GM19438 (cell line): ENCODE data around the gene AGBL1.
"Not testable (repeated sequence)": the region's sequence is repeated elsewhere in the genome, so short reads cannot be mapped to it uniquely, and the experiment has no call there.

ENCODE experiments used
- ATAC-seq: cut with Tn5 transposase; IDR thresholded peaks from one replicate; pipeline ENCODE4 v1.9.1; 2021; ENCODE audit warnings: low read depth; ENCODE audit not compliant: unreplicated experiment

AGBL1 gene

GRCh38 chr15:86082619-86083380, 3.1 kb downstream of the AGBL1 start:
- no peak for ATAC-seq

GRCh38 chr15:86087808-86088207, 8.1 kb downstream of the AGBL1 start:
- ATAC-seq, result no peak

- no peak for ATAC-seq
Observed at GRCh38 chr15:86089422-86089821, 9.8 kb downstream of the AGBL1 start.

- ATAC-seq, result no peak
Observed at GRCh38 chr15:86101818-86102217, 22.1 kb downstream of the AGBL1 start.

- no peak for ATAC-seq
Observed at GRCh38 chr15:86103825-86104224, 24.2 kb downstream of the AGBL1 start.

- ATAC-seq, result no peak
Observed at GRCh38 chr15:86106306-86106705, 26.6 kb downstream of the AGBL1 start.

- no peak for ATAC-seq
Observed at GRCh38 chr15:86115145-86115801, 35.6 kb downstream of the AGBL1 start.

- no peak for ATAC-seq
Observed at GRCh38 chr15:86121568-86122225, 42.0 kb downstream of the AGBL1 start.

GRCh38 chr15:86122691-86123391, 43.2 kb downstream of the AGBL1 start:
- ATAC-seq, result not testable (repeated sequence)

GRCh38 chr15:86125775-86126174, 46.1 kb downstream of the AGBL1 start:
- ATAC-seq, result no peak

GRCh38 chr15:86127547-86127946, 47.9 kb downstream of the AGBL1 start:
- ATAC-seq, result no peak

GRCh38 chr15:86135041-86135440, 55.4 kb downstream of the AGBL1 start:
- no peak for ATAC-seq

GRCh38 chr15:86136861-86137260, 57.2 kb downstream of the AGBL1 start:
- no peak for ATAC-seq

- ATAC-seq, result no peak
Observed at GRCh38 chr15:86138798-86139197, 59.1 kb downstream of the AGBL1 start.

GRCh38 chr15:86139828-86140227, 60.2 kb downstream of the AGBL1 start:
- ATAC-seq, result no peak

- no peak for ATAC-seq
Observed at GRCh38 chr15:86154705-86155104, 75.0 kb downstream of the AGBL1 start.

GRCh38 chr15:86155551-86155950, 75.9 kb downstream of the AGBL1 start:
- no peak for ATAC-seq

- no peak for ATAC-seq
Observed at GRCh38 chr15:86157606-86158293, 78.1 kb downstream of the AGBL1 start.

GRCh38 chr15:86159468-86159867, 79.8 kb downstream of the AGBL1 start:
- no peak for ATAC-seq

GRCh38 chr15:86161250-86161649, 81.6 kb downstream of the AGBL1 start:
- no peak for ATAC-seq
